ENCODE measurements around the gene RNF2. TPM values are rescaled to one million over a fixed set of nuclear protein-coding genes. Genes with fewer than 3 reads are reported as not detected.

RNF2 gene
- total RNA-seq, 2 experiments from 2014 or later = 17.8 to 24.7 TPM

DNA sequence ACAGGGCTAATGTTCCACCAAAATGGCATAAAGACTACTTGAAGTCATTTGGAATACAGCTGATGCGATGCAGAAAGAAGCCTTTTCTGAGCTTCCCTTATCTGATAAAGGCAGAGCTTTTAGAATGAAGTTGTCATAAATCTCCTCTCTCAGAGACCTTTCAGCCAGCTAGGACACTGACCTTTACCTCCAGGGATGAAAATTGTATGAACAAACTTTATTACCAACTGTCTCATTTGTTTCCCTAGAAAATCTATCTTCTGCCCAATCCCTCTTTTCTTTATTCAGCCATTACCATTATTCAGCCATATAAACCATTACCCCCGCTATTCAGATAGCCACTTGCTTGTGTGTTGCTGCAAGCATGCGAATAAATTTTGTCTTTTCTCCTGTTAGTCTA, 29.7 kb upstream of the RNF2 start:
- H3K27ac ChIP-seq (ENCODE audit: low read depth, low read length, poor library complexity, severe bottlenecking) = no peak overlapping the region
- TF ChIP-seq, protein P1, sequence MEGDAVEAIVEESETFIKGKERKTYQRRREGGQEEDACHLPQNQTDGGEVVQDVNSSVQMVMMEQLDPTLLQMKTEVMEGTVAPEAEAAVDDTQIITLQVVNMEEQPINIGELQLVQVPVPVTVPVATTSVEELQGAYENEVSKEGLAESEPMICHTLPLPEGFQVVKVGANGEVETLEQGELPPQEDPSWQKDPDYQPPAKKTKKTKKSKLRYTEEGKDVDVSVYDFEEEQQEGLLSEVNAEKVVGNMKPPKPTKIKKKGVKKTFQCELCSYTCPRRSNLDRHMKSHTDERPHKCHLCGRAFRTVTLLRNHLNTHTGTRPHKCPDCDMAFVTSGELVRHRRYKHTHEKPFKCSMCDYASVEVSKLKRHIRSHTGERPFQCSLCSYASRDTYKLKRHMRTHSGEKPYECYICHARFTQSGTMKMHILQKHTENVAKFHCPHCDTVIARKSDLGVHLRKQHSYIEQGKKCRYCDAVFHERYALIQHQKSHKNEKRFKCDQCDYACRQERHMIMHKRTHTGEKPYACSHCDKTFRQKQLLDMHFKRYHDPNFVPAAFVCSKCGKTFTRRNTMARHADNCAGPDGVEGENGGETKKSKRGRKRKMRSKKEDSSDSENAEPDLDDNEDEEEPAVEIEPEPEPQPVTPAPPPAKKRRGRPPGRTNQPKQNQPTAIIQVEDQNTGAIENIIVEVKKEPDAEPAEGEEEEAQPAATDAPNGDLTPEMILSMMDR (conservative IDR thresholded peaks at IDR 0.05; ENCODE audit: low read length) = no peak
- no peak for TF ChIP-seq EZH2phosphoT487 (IDR thresholded peaks at IDR 0.05; ENCODE audit: borderline replicate concordance, low read depth, low read length)
- H3K4me1 ChIP-seq (ENCODE audit: insufficient read depth, low read length, poor library complexity, severe bottlenecking) = no peaks in the 10 kb centered on the region
- POLR2A ChIA-PET = interaction anchor here (0.6 kb wide), 1 partner anchor 84 kb away, joined by 7 read pairs; no protein-coding TSS in a partner anchor
- H3K9me2 ChIP-seq (ENCODE audit: insufficient read depth, low read length) = no peaks in the 10 kb centered on the region
- H2AFZ ChIP-seq (ENCODE audit: low read length) = no peak overlapping the region
- H3K79me2 ChIP-seq (ENCODE audit: insufficient read depth, low read depth, low read length) = no peaks in the 10 kb centered on the region
- BruUV-seq (replicated peaks) = no TSS peak
- no peaks in the 10 kb centered on the region for H4K20me1 ChIP-seq (ENCODE audit: insufficient read depth, low read length)
- no peak for DNase-seq (ENCODE audit: low spot score)
- intact Hi-C loops (cut with micrococcal nuclease; ENCODE audit: unreplicated experiment) = no loop called here
- no peaks in the 10 kb centered on the region for H3K36me3 ChIP-seq (ENCODE audit: insufficient read depth, low read length)
- H3K4me2 ChIP-seq (ENCODE audit: low read length) = no peak overlapping the region
- CTCF ChIA-PET (ENCODE audit: unreplicated experiment) = no interaction called here
- no peak overlapping the region for H3K4me3 ChIP-seq (ENCODE audit: low read depth, low read length, poor library complexity, severe bottlenecking)
- H3K9me3 ChIP-seq (ENCODE audit: low read length) = no peaks in the 10 kb centered on the region

DNA sequence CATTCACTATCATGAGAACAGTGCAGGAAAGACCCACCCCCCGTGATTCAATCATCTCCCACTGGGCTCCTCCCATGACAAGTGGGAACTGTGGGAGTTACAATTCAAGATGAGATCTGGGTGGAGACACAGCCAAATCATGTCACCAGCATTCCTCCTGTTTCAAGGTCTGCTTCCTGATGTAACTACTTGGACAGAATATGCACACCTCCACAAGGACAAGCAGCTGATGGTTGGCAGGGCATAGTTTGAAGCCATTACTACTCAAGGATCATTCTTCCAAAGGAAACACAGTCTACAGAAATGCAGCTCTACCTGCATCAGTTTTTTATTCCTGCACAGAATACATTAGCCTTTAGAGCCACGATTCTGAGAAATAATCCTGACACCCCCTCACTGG, 28.5 kb upstream of the RNF2 start:
- ChIA-PET POLR2A (no interaction called here), CTCF (ENCODE audit: unreplicated experiment) (no interaction called here)
- no peak for DNase-seq (ENCODE audit: low spot score)
- Histone ChIP-seq H3K4me2 (ENCODE audit: low read length) (no peak overlapping the region), H4K20me1 (ENCODE audit: insufficient read depth, low read length) (no peaks in the 10 kb centered on the region), H3K4me1 (ENCODE audit: insufficient read depth, low read length, poor library complexity, severe bottlenecking) (no peaks in the 10 kb centered on the region), H3K27ac (ENCODE audit: low read depth, low read length, poor library complexity, severe bottlenecking) (no peak overlapping the region), H3K79me2 (ENCODE audit: insufficient read depth, low read depth, low read length) (no peaks in the 10 kb centered on the region), H3K9me3 (ENCODE audit: low read length) (no peaks in the 10 kb centered on the region), H3K36me3 (ENCODE audit: insufficient read depth, low read length) (no peaks in the 10 kb centered on the region), H2AFZ (ENCODE audit: low read length) (no peak overlapping the region), H3K9me2 (ENCODE audit: insufficient read depth, low read length) (no peaks in the 10 kb centered on the region), H3K4me3 (ENCODE audit: low read depth, low read length, poor library complexity, severe bottlenecking) (no peak overlapping the region)
- BruUV-seq (replicated peaks) = no TSS peak
- intact Hi-C loops (cut with micrococcal nuclease; ENCODE audit: unreplicated experiment) = no loop called here
- no peak for TF ChIP-seq EZH2phosphoT487 (IDR thresholded peaks at IDR 0.05; ENCODE audit: borderline replicate concordance, low read depth, low read length)
- TF ChIP-seq, protein P1 (conservative IDR thresholded peaks at IDR 0.05; ENCODE audit: low read length) = no peak

DNA sequence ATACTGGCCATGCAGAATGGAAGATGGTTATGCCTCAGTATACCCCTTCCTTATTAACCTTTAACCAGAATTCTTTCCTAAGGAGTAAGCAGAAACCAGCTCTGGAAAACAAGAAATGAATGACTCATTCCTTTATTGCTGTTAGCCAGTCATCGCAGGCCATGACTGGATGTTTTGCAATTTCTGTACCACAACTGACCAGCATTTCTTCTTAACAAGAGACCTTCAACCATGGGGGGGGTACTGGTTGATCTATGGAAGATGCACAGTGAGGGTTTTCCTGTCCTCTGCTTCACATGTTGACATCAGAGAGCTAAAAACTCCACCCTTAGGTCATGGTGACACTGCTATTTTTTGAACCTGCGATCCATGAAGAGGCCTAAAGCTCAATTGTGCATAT, 28.0 kb upstream of the RNF2 start:
- BruUV-seq (replicated peaks) = no TSS peak

More for the DNA sequence above, 28.0 kb upstream of the RNF2 start:
- DNase-seq (ENCODE audit: low spot score) = no peak
- H3K4me1 ChIP-seq (ENCODE audit: insufficient read depth, low read length, poor library complexity, severe bottlenecking) = no peaks in the 10 kb centered on the region
- no peaks in the 10 kb centered on the region for H3K36me3 ChIP-seq (ENCODE audit: insufficient read depth, low read length)
- intact Hi-C loops (cut with micrococcal nuclease; ENCODE audit: unreplicated experiment) = no loop called here
- no peaks in the 10 kb centered on the region for H3K79me2 ChIP-seq (ENCODE audit: insufficient read depth, low read depth, low read length)
- no peaks in the 10 kb centered on the region for H3K9me2 ChIP-seq (ENCODE audit: insufficient read depth, low read length)
- CTCF ChIA-PET (ENCODE audit: unreplicated experiment) = no interaction called here
- H3K27ac ChIP-seq (ENCODE audit: low read depth, low read length, poor library complexity, severe bottlenecking) = no peak overlapping the region
- POLR2A ChIA-PET = no interaction called here
- TF ChIP-seq, protein P1 (conservative IDR thresholded peaks at IDR 0.05; ENCODE audit: low read length) = no peak
- TF ChIP-seq EZH2phosphoT487 (IDR thresholded peaks at IDR 0.05; ENCODE audit: borderline replicate concordance, low read depth, low read length) = no peak
- H3K4me3 ChIP-seq (ENCODE audit: low read depth, low read length, poor library complexity, severe bottlenecking) = no peak overlapping the region
- H3K9me3 ChIP-seq (ENCODE audit: low read length) = no peaks in the 10 kb centered on the region
- no peak overlapping the region for H2AFZ ChIP-seq (ENCODE audit: low read length)
- H3K4me2 ChIP-seq (ENCODE audit: low read length) = no peak overlapping the region
- no peaks in the 10 kb centered on the region for H4K20me1 ChIP-seq (ENCODE audit: insufficient read depth, low read length)

Measured in OCI-LY7 (cell line).